ENCODE measurements around the gene UPK1A.

Gene UPK1A

GRCh38 chr19:35666251-35666913 lies at the start of gene UPK1A:
TSS of gene UPK1A (plus strand) at chr19:35666517. CDS start at chr19:35666813, 296 bp downstream.
- no peak for DNase-seq

- no peak for DNase-seq
Observed at GRCh38 chr19:35618857-35619256, 47.5 kb upstream of the UPK1A start.

GRCh38 chr19:35619290-35619923 lies 46.9 kb upstream of the UPK1A start:
- DNase-seq = no peak

DNA sequence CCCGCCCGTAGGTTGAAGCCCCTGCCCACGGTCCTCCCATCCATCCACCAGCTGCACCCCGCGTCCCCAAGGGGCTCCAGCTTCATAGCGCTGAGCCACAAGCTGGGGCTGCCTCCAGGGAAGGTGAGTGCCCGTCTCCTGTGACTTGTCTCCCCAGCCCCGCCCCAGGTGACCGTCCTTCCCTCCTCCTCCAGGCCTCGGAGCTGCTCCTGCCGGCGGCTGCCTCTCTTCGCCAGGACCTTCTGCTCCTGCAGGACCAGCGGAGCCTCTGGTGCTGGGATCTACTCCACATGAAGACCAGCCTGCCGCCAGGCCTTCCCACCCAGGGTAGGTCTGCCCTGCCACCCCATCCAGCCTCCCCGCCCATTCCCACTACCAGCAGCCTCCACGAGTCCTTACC lies 46.3 kb upstream of the UPK1A start:
- DNase-seq = no peak

DNA sequence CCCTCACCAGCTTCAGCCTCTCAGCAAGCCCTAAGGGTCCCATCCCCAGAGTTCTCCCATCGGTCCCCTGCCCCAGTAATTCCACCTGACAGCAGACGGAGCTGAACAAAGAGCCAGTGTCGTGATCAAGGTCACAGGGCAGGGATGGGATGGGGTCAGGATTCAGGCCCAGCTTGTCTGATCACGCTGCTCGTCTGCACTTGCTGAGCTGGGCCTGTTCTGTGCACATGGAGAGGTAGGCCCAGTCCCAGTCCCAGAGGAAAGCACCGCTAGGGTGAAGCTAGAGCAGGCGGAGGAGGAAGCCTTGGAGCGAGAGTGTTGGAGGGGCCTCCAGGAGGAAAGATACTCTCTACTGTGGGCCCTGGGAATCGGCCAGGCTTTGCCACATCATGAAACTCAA lies 44.6 kb upstream of the UPK1A start:
- no peak for DNase-seq

DNA sequence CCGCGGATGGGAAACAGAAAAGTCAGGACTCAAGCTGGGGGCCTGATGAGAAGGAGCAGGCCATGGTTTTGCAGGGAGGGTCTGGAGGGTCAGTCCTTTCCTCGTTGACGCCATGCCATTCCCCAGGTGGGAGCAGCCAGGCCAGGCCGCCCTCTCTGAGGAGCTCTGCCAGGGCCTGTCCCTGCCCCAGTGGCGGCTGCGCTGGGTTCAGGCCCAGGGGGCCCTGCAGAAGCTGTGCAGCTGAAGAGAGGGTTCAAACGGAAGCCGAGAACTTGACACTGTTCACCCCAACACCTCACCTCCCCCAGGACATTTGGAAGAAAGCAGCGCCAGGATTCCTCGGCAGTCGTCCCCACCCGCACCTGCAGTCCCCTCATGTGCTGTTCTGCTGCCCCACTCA lies 43.6 kb upstream of the UPK1A start:
- no peak for DNase-seq

DNA sequence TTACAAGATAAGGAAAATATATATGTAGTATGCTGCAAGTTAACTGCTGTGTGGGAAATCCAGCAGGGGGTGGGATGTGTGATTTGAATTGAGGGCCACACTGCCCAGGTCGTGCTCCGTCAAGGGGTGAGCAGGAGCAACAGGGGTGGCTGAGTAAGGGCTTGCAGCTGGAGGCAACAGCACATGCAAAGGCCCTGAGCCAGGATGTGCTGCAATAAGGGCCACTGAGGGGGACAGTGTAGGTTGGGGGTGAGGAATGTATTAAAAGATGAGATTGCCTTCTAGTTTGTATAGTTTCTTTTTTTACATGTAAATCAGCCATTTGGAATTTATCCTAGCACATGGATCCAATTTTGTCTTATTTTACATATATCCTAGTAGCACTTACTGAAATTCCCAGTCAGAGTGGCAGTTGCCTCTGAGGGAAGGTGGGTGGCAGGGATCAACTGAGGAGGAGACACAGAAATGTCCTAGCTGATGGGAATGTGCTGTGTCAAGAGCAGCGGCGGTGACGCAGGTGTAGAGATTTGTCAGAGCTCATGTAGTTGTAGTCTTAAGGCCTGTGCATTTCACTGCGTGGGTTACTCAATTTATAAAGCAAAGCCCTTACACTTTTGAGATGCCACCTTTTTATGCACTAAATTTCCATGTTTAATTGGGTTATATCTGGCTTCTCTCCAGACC lies 42.8 kb upstream of the UPK1A start:
- no peak for DNase-seq

DNA sequence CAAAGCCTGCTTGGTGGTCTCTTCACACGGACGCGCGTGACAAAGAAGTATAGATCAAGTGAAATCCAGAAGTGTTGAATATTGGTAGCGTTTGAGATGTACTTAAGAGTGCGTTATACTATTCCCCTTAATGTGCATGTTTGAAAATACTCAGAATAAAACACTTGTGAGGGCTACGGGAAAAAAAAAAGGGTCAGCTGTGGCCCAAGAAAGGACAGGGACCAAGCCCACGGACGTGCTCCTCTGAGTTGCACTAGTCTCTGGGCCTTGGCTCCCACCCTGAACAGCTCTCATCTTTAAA lies 38.1 kb upstream of the UPK1A start:
- DNase-seq = no peak

DNA sequence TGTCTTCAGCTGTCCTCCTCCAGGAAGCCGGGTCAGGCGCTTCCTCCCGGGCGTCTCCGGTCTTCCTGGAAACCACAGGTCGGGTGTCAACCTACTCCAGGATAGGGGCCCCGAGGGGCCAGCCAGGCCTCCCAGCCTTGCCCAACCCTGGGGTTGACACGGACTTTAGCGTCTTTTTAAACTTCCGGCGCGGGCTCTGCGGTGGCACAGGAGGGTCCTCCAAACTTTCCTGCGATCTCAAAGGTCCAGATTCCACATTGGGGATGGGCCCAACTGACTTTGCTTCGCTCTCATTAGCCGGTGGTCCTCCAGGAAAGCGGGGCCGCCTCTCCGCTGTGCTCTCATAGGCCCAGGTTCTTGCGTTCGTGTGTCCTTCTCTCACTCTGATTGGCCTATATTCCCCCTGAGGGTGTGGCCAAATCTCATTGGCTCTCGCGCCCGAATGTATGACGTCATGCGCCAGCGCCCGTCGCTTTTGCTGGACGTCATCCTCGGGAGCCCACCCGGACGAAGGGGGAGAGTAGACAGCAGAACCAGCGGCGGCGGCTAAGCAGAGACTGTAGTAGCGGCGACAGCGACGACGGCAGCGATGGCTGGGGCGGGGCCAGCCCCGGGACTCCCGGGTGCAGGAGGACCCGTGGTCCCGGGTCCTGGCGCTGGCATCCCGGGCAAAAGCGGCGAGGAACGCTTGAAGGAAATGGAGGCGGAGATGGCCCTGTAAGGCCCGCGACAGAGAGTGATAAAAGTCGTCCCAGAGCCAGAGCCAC lies 37.6 kb upstream of the UPK1A start, which contains the start of gene RBM42:
Gene RBM42 (plus strand): TSS at position 472 of the 767 bp plus-strand sequence. CDS start 118 bp downstream, at position 590.
- peak; percentile 100 for DNase-seq

GRCh38 chr19:35629332-35629633 lies 37.0 kb upstream of the UPK1A start:
- DNase-seq = no peak

GRCh38 chr19:35633727-35634440 lies 32.4 kb upstream of the UPK1A start:
- DNase-seq = no peak

DNA sequence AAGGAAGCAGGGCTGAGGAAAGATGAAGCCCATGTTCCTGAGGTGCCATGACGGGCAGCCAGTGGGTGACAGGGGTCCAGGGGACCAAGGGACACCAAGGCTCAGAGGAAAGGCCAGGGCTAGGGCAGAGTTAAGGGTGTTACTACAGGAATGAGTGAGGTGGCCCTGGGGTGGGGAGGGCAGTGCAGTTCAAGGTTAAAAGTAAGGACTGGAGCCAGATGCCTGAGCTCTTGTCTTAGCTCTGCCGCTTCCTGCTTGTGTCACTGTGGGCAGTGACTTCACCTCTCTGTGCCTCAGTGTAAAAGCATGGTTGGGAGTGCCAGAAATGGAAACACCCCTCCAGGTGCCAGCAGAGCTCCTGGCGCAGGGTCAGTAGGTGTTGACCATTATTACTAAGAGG lies 29.7 kb upstream of the UPK1A start:
- DNase-seq = no peak

GRCh38 chr19:35637165-35637564 lies 29.2 kb upstream of the UPK1A start:
- no peak for DNase-seq

DNA sequence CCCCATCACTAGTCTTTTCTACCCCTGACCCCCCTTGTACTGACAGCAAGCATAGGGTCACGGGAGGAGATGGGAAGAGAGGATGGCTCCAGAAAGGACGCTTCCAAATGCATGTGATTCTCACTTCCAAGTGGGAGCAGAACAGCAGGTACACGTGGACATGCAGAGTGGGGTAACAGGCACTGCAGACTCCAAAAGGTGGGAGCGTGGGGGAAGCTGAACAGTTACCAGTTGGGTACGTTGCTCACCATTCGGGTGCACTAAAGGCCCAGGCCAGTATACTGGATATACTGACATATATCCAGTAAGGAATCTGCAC lies 27.0 kb upstream of the UPK1A start:
- DNase-seq = no peak

- DNase-seq = no peak
Observed at GRCh38 chr19:35639863-35640262, 26.5 kb upstream of the UPK1A start.

DNA sequence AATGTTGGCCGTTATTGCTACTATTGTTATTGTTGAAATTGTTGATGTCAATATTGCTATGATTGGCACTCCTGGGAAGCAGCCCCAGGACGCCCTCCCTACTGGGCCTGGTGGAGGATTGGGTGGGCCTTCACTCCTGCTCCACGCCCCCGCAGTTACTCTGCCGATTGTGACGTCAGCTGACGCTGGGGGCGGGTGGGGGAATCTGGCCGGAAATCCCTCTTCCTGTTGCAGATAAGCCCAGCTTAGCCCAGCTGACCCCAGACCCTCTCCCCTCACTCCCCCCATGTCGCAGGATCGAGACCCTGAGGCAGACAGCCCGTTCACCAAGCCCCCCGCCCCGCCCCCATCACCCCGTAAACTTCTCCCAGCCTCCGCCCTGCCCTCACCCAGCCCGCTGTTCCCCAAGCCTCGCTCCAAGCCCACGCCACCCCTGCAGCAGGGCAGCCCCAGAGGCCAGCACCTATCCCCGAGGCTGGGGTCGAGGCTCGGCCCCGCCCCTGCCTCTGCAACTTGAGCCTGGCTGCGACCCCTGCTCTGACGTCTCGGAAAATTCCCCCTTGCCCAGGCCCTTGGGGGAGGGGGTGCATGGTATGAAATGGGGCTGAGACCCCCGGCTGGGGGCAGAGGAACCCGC lies 24.7 kb upstream of the UPK1A start, which contains the start of gene ETV2:
Gene ETV2 (plus strand): TSS at position 231 of the 637 bp plus-strand sequence. CDS start 716 bp downstream, outside the sequence.
- DNase-seq = peak; percentile 50

GRCh38 chr19:35642312-35642711 lies 24.0 kb upstream of the UPK1A start:
- no peak for DNase-seq

DNA sequence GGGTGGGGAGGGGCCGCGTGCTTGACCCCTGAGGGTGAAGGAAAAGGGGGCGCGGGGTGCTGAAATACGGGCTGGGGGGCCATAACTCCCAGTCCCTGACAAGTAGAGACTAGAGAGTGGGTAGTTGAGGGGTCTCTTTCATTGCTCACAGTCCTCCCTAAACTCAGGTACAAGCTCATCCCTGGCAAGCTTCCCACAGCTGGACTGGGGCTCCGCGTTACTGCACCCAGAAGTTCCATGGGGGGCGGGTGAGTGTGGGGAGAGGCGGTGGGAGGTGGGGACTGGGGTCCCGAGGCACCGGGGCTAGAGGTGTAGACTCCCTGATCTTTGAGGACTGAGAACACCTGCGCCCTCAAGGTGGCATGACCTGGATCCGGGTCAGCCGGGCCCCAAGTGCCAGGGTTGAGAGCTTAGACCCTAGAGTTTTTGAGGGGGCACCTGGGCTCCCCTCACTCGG lies 23.5 kb upstream of the UPK1A start:
- DNase-seq = no peak

DNA sequence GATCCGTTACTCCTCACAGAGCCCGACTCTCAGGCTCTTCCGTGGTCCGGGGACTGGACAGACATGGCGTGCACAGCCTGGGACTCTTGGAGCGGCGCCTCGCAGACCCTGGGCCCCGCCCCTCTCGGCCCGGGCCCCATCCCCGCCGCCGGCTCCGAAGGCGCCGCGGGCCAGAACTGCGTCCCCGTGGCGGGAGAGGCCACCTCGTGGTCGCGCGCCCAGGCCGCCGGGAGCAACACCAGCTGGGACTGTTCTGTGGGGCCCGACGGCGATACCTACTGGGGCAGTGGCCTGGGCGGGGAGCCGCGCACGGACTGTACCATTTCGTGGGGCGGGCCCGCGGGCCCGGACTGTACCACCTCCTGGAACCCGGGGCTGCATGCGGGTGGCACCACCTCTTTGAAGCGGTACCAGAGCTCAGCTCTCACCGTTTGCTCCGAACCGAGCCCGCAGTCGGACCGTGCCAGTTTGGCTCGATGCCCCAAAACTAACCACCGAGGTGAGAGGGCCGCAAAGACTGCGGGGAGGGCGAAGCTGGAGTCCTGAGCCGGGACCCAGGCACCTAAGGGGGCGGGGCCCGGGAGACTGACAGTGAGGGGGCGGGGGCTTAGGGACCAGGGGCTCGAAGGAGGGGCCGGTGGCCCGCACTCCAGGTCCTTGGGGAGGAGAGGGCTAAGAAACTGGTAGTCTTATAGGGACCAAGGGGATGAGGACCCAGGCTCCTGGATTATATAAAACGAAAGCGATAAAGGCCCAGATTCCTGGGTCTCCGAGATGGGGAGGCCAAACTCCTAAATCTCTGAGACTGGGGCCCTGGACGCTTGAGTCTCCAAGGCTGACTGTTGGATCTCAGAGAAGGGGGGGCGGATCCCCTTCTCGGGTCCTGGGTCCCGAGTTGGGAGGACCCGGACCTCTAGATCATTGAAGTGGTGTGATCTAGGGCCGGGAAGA lies 22.8 kb upstream of the UPK1A start:
- DNase-seq = peak; percentile 82

- peak; percentile 92 for DNase-seq
Observed at GRCh38 chr19:35644206-35644986, 21.9 kb upstream of the UPK1A start.
